ENCODE results near the gene PSMD13.

Gene PSMD13

DNA sequence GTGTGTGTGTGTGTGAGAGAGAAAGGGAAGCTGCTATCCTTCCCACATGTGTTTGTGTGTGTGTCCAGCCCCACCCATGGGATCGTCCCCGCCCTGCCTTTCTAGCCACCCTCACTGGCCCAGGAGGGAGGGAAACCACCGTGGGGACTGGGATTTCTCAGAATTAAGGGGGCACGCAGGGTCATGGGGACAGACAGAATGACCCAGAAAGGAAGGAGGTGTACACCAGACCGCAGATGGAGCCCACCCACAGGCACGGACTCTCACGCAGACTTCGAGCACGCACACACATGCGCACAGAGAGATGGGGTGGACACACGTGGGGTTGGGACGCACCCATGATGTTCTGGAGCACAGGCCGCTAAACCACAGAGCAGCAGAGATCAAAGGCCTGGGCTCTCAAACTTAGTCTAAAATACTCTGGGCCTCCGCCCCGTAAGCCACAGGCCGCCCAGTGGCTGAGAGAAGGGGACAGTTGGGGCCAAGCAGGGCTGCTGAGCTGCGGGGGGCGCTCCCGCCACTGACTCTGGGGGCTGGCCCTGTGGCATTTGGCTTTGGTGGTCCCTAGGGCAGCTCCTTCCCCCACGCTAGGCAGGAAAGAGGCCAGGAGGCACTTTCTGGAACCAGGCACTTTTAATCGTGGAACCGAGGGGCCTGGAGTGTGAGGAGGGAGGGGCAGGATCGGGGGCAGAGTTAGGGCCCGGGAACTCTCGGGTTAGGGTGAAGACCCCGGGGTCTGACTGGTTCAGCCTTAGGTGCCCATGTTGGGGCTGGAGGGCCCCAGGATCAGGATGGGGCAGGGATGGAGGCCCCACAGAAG, 61.0 kb downstream of the PSMD13 start:
- Histone ChIP-seq H3K4me1 (ENCODE audit: control insufficient read depth, insufficient read depth, low read length) (peaks cover 10% of the 10 kb centered on the region), H3K27ac (ENCODE audit: low read depth, low read length) (no peak overlapping the region), H3K9ac (ENCODE audit: low read depth, low read length) (no peak overlapping the region), H3K27me3 (ENCODE audit: control insufficient read depth, insufficient read depth, low read length) (no peaks in the 10 kb centered on the region), H3K9me3 (ENCODE audit: control insufficient read depth, insufficient read depth, low read length) (no peaks in the 10 kb centered on the region), H3K36me3 (ENCODE audit: control insufficient read depth, insufficient read depth, low read length) (peaks cover 26% of the 10 kb centered on the region), H3K4me3 (ENCODE audit: low read depth, low read length) (no peak overlapping the region)

DNA sequence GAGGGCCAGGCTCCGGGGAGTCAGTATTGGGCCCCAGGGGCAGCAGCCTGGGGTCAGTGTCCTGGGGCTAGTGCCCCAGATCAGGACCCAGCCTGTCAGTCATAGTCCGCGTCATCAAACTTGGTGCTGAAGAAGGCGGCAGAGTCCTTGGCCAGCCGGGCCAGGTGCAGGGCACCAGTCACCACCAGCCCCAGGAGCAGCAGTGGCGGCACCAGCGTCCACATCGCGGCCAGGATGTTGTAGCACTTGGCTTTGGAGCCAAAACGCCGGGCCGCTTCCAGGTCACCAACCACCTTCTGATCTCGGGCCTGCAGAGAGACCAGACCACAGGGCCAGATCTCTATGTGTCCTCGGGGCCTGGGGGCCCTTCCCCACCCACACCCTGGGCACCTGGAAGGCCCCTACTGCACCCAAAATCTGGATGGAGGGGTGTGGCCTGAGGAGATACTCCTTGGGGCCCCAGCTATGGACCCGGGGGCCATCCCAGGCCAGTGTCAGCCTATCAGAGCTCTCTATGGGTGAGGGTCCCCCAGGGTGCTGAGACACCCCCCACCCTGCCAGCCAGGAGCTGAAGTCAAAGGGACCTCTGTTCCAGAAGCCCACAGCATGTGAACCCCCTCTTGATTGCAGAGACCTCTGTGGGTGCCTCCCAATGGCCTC, 61.8 kb downstream of the PSMD13 start:
- Histone ChIP-seq H3K9ac (ENCODE audit: low read depth, low read length) (no peak overlapping the region), H3K9me3 (ENCODE audit: control insufficient read depth, insufficient read depth, low read length) (no peaks in the 10 kb centered on the region)

DNA sequence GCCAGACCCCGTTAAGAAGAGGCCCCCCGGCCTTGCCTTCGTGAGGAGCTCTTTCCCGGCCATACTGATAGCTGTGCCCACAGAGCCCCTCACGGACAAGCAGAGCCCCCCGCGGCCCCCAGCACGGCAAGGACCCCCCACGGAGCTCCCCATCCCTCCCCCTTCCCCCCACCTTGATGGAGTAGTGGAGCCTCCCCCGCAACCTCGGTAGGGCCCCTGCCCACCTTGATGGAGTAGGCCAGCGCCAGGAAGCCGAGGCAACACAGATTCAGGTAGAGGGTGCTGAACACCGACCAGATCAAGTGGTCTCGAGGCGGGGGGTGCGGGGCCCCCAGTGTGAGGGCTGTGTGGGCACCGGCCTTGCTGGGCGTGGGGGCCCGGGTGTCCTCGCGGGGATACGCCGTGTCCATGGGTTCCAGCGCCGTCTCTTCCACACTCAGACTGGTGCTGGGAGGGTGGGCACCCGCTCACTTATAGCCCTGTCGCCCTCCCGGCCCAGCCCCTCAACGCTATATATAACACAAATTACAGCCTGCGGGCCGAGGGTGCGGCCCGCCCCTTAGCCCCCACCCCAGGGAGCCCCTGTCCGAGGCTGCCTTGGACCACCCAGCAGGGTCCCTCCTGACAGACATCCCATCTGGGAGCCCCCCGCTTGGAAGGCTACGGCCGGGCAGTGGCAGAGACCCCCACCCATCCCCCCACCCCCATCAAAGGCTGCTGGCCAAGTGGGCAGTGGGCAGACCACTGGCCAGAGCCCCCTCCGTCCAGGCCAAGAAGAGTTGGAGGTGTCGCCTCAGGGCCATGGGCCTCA, 62.5 kb downstream of the PSMD13 start, which contains the start of gene IFITM5:
Gene IFITM5 (minus strand): TSS at position 446 of the 811 bp plus-strand sequence. CDS start 36 bp downstream, at position 410.
- Histone ChIP-seq H3K9ac (ENCODE audit: low read depth, low read length) (peak within 1 kb of the TSS; percentile 14; the same call in 1 of the 2 replicates), H3K36me3 (ENCODE audit: control insufficient read depth, insufficient read depth, low read length) (peaks cover 12% of the 10 kb centered on the region), H3K27ac (ENCODE audit: low read depth, low read length) (no peak within 1 kb of the TSS), H3K4me1 (ENCODE audit: control insufficient read depth, insufficient read depth, low read length) (peaks cover 10% of the 10 kb centered on the region), H3K27me3 (ENCODE audit: control insufficient read depth, insufficient read depth, low read length) (no peaks in the 10 kb centered on the region), H3K9me3 (ENCODE audit: control insufficient read depth, insufficient read depth, low read length) (no peaks in the 10 kb centered on the region), H3K4me3 (ENCODE audit: low read depth, low read length) (no peak within 1 kb of the TSS)

More for the DNA sequence above, 61.8 kb downstream of the PSMD13 start:
- Histone ChIP-seq H3K36me3 (ENCODE audit: control insufficient read depth, insufficient read depth, low read length) (peaks cover 20% of the 10 kb centered on the region), H3K27ac (ENCODE audit: low read depth, low read length) (no peak overlapping the region), H3K27me3 (ENCODE audit: control insufficient read depth, insufficient read depth, low read length) (no peaks in the 10 kb centered on the region), H3K4me1 (ENCODE audit: control insufficient read depth, insufficient read depth, low read length) (peaks cover 10% of the 10 kb centered on the region), H3K4me3 (ENCODE audit: low read depth, low read length) (no peak overlapping the region)

GRCh38 chr11:299951-300735, 63.4 kb downstream of the PSMD13 start:
- H3K9me3 ChIP-seq (ENCODE audit: control insufficient read depth, insufficient read depth, low read length), result no peaks in the 10 kb centered on the region
- peak overlapping the region; percentile 14; the same call in 1 of the 2 replicates for H3K9ac ChIP-seq (ENCODE audit: low read depth, low read length)
- H3K27me3 ChIP-seq (ENCODE audit: control insufficient read depth, insufficient read depth, low read length), result no peaks in the 10 kb centered on the region

More at GRCh38 chr11:299951-300735, 63.4 kb downstream of the PSMD13 start:
- H3K27ac ChIP-seq (ENCODE audit: low read depth, low read length), result no peak overlapping the region
- no peak overlapping the region for H3K4me3 ChIP-seq (ENCODE audit: low read depth, low read length)
- peaks cover 14% of the 10 kb centered on the region for H3K4me1 ChIP-seq (ENCODE audit: control insufficient read depth, insufficient read depth, low read length)
- peaks cover 5% of the 10 kb centered on the region for H3K36me3 ChIP-seq (ENCODE audit: control insufficient read depth, insufficient read depth, low read length)
